8988T (cell line): ENCODE measurements around the gene GPR37L1.
"Not testable (repeated sequence)": the region's sequence is repeated elsewhere in the genome, so short reads cannot be mapped to it uniquely, and the experiment has no call there.

Experiments
- DNase-seq: peaks from one replicate; pipeline ENCODE4 v3.0.0; 2011

GPR37L1 gene

DNA sequence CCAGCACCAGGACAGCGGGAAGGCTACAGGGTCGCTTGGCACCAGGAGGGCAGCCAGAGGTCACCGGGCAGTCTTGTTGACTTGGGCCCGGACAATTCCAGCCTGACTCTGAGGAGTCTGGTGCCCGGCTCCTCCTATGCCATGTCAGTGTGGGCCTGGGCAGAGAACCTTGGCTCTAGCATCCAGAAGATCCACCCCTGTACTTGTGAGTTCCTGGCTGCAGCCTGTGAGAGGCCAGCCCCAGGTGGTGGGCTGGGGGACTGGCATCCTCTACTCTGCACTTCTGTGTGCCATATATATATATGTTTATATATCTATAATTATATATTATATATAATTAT lies 49.3 kb downstream of the GPR37L1 start:
- DNase-seq, result no peak

DNA sequence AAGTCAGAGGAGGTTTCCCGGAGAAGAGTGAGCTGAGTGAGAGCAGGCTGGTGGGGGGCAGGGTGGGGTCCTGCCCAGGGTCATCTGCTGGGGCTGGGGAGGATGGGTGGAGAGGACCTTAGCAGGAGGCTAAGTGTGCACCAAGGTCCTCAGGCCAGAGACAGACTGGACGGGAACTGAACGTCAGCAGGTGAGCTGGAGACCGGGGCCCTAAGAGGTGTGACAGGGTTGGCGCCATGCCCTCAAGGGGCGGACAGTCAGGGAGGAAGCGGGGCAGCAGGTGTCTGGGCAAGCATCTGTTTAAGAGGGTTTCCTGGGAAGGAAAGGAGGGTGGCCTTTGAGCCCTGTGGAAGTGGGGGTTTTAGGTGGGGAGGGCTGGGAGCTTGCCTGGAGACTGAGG lies 51.3 kb downstream of the GPR37L1 start:
- no peak for DNase-seq

DNA sequence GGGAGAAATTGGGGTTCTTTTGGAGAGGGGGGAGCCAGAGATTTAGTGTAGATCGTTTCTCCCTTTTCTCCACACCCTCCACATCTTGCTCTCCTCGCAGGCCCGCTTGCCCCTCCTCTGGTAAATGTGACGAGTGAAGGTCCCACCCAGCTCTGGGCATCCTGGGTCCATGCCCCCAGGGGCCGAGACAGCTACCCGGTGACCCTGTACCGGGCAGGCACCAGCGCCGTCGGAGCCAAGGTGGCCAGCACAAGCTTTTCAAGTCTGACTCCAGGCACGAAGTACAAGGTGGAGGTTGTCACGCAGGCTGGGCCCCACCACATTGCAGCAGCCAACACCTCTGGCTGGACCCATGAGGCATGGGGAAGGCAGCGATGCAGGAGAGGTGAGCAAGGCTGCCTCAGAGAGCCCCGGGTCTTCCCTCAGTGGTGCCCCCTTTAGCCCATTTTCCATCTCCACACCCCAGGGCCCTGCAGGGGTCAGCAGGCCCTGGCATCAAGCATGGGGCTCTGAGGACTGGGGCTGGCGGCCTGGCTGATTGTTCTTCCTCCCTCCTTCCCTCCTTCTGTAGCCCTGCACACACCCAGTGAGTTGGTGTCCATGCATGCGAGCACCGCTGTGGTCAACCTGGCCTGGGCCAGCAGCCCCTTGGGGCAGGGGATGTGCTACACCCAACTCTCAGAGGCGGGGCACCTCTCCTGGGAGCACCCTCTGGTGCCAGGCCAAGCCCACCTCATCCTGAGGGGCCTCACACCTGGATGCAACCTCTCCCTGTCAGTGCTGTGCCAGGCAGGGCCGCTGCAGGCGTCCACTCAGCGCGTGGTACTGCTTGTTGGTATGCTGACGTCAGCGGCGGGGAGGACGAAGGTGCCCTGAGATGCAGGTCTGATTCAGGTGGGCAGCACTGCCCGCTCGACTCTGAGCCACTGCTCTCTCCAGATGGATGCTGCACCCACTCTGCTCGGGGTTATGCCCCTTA lies 54.5 kb downstream of the GPR37L1 start:
- DNase-seq, result no peak

DNA sequence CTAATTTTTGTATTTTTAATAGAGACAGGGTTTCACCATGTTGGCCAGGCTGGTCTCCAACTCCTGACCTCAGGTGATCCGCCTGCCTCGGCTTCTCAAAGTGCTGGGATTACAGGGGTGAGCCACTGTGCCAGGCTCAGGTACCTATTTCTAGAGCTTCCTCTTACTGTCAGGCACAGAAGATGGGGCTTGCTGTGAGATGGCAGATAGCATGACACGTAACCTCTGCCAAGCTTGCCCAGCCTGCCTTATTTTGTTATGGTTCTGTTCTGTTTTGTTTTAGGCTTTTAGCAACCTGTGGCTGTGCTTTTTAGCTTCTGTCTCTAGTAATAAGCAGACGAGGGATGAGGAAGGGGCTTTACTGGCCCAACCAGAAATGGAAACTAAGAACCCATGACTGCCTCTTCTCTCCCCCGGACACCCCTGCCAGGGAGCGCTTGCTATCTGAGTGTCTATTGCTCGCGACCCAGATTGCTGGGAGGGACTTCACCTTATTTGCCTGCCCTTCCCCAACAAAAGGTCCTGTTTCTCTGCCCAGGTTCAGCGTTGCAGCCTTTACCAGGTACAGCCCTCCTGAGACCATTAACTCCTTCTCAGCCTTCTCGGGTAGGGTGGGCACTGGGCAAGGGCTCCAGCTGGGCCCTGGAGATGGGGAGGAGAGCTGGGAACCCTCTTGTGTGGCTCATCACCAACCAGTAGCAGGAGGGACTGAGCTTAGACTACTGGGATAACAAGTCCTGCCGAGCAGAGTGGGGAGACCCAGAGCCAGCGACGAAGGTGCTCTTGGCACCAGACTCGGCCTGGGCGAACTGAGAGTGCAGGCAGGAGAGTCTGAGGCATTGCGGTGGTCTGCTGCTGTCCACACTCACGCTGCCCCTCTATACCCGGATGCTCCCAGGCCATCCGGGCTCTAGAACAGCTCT lies 57.4 kb downstream of the GPR37L1 start:
- DNase-seq, result no peak

DNA sequence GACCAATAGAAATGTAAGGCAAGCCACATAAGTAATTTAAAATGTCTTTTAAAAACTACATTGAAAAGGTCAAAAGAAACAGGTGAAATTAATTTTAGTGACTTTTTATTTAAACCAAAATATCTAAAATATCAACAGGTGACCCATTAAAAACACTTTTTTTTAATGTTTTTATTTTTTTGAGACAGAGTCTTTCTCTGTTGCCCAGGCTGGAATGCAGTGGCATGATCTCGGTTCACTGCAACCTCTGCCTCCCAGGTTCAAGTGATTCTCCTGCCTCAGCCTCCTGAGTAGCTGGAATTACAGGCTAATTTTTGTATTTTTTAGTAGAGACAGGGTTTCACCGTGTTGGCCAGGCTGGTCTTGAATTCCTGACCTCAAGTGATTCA lies 58.0 kb downstream of the GPR37L1 start:
- not testable (repeated sequence) for DNase-seq

DNA sequence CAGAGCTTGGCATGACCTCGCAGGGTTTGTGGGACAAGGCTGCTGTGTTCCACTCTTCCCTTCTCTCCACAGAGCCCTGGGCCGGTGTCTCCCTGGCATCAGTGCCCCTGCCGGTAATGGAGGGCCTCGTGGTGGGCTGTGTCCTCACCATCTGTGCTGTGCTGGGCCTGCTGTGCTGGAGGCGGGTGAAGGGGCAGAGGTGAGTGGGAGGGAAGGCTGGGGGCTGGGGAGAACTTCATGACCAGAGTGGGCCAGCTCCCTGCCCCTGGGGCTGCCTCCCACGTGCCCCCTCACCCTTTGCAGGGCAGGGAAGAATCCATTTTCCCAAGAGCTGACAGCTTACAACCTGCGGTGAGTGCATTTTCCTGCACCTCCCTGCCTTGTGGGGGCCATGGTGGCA lies 58.9 kb downstream of the GPR37L1 start:
- DNase-seq, result no peak

DNA sequence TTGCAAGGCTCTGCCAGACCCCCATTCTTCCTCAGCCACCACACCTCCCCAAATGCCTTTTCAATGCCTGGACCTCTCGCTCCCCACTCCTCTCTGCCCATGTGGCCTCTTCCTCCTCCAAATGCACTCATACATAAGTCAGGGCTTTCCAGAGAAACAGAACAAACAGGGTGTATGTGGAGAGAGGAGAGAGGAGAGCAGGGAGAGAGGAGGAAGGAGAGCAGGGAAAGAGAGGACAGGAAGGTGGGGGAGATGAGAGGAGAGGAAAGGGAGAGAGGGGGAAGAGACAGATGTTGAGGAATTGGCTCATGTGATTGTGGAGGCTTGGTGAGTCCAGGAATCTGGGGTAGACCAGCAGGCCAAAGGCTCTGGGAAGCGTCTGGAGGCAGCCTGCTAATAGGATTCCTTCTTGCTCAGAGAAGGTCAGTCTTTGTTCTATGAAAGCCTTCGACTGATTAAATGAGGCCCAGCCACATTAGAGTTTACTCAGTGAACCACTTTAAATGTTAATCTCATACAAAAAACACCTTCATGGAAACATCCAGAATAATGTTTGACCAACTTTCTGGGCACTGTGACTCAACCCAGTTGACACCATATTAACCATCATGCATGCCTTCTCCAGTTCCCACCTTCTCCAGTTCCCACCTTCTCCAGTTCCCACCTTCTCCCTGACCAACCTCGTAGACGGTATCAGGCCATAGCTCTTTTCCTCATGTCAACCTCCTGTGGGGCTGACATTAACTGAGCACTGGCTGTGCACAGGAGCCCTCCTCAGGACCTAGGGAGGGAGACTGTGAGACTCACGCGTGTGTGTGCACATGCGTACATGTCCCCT lies 59.5 kb downstream of the GPR37L1 start:
- DNase-seq, result no peak
